Stimulated activated CD8-positive, alpha-beta memory T cell treated with anti-CD3 and anti-CD28 coated beads, Interleukin-12 subunit alpha, Interleukin-12 subunit beta, amount 100 ng/mL, for 24 hours (primary cell): ENCODE data around the gene DLG2.

Experiments
- DNase-seq: peaks from one replicate; pipeline ENCODE4 v3.0.0-alpha.2; 2020; ENCODE audit errors: extremely low read depth

The DLG2 gene

GRCh38 chr11:84564180-84564866 is 1062.8 kb downstream of the DLG2 start:
- DNase-seq: no peak

GRCh38 chr11:84563356-84563755 is 1063.8 kb downstream of the DLG2 start:
- DNase-seq: no peak

GRCh38 chr11:84560206-84560605 is 1066.9 kb downstream of the DLG2 start:
- DNase-seq: no peak

GRCh38 chr11:84558085-84558905 is 1068.8 kb downstream of the DLG2 start:
- no peak for DNase-seq

- no peak for DNase-seq
Observed at GRCh38 chr11:84552791-84553190, 1074.4 kb downstream of the DLG2 start.

GRCh38 chr11:84549217-84549616 is 1077.9 kb downstream of the DLG2 start:
- no peak for DNase-seq

GRCh38 chr11:84544566-84544965 is 1082.6 kb downstream of the DLG2 start:
- DNase-seq: no peak

GRCh38 chr11:84543367-84544159 is 1083.6 kb downstream of the DLG2 start:
- no peak for DNase-seq

- no peak for DNase-seq
Observed at GRCh38 chr11:84541731-84542340, 1085.3 kb downstream of the DLG2 start.

GRCh38 chr11:84536456-84536855 is 1090.7 kb downstream of the DLG2 start:
- no peak for DNase-seq

- no peak for DNase-seq
Observed at GRCh38 chr11:84532364-84532763, 1094.8 kb downstream of the DLG2 start.

- no peak for DNase-seq
Observed at GRCh38 chr11:84526250-84526649, 1100.9 kb downstream of the DLG2 start.

- no peak for DNase-seq
Observed at GRCh38 chr11:84524422-84525051, 1102.6 kb downstream of the DLG2 start.

- DNase-seq: no peak
Observed at GRCh38 chr11:84522331-84522730, 1104.8 kb downstream of the DLG2 start.

GRCh38 chr11:84518631-84519183 is 1108.4 kb downstream of the DLG2 start:
- DNase-seq: no peak

- DNase-seq: no peak
Observed at GRCh38 chr11:84514436-84514835, 1112.7 kb downstream of the DLG2 start.

GRCh38 chr11:84503503-84503902 is 1123.6 kb downstream of the DLG2 start:
- DNase-seq: no peak

- no peak for DNase-seq
Observed at GRCh38 chr11:84501750-84502149, 1125.4 kb downstream of the DLG2 start.

GRCh38 chr11:84497981-84498411 is 1129.1 kb downstream of the DLG2 start:
- no peak for DNase-seq

GRCh38 chr11:84497181-84497580 is 1130.0 kb downstream of the DLG2 start:
- DNase-seq: no peak

- no peak for DNase-seq
Observed at GRCh38 chr11:84496122-84496521, 1131.0 kb downstream of the DLG2 start.
